Liver (tissue), 9 donors: Measurements from ENCODE around the gene PKN2. TPM values are rescaled to one million over a fixed set of nuclear protein-coding genes. Genes with fewer than 3 reads are reported as not detected.

Experiments used
- DNase-seq: peaks from one replicate; pipeline ENCODE4 v3.0.0-alpha.2; 2017; ENCODE audit warnings: low spot score
- H3K27ac ChIP-seq, 2 donors: one replicate each; pipeline ENCODE4 v1.7.0; 2013; ENCODE audit warnings: inconsistent platforms in 2 of 2, low read length in 2 of 2, control low read depth in 1 of 2, low read depth in 1 of 2, mild to moderate bottlenecking in 1 of 2
- H3K27me3 ChIP-seq, 4 donors: one replicate each; pipeline versions ENCODE4 v1.6.1 to v1.7.0; 2013; ENCODE audit warnings: low read length in 3 of 4, inconsistent platforms in 1 of 4, mild to moderate bottlenecking in 1 of 4, moderate library complexity in 1 of 4; ENCODE audit not compliant: control insufficient read depth in 4 of 4, insufficient read depth in 4 of 4
- H3K36me3 ChIP-seq, 4 donors: one replicate each; pipeline versions ENCODE4 v1.6.1 to v1.7.0; 2013; ENCODE audit warnings: low read length in 3 of 4, mild to moderate bottlenecking in 3 of 4, low read depth in 1 of 4, moderate library complexity in 1 of 4; ENCODE audit not compliant: control insufficient read depth in 4 of 4, insufficient read depth in 3 of 4
- H3K4me1 ChIP-seq, 4 donors: one replicate each; pipeline versions ENCODE4 v1.6.1 to v1.7.0; 2013; ENCODE audit warnings: low read length in 3 of 4, mild to moderate bottlenecking in 3 of 4, moderate library complexity in 1 of 4; ENCODE audit not compliant: control insufficient read depth in 4 of 4, insufficient read depth in 4 of 4
- H3K4me3 ChIP-seq, 3 donors: one replicate each; pipeline versions ENCODE4 v1.6.1 to v1.7.0; 2013; ENCODE audit warnings: low read length in 3 of 3, control low read depth in 1 of 3, low read depth in 1 of 3, mild to moderate bottlenecking in 1 of 3
- H3K9ac ChIP-seq, 2 donors: one replicate each; pipeline ENCODE4 v1.7.0; 2013; ENCODE audit warnings: low read length in 2 of 2, mild to moderate bottlenecking in 2 of 2, moderate library complexity in 2 of 2, control low read depth in 1 of 2, low read depth in 1 of 2
- H3K9me3 ChIP-seq, 4 donors: one replicate each; pipeline versions ENCODE4 v1.6.1 to v1.7.0; 2013; ENCODE audit warnings: low read length in 3 of 4; ENCODE audit not compliant: control insufficient read depth in 4 of 4
- EGR1 ChIP-seq, 2 donors: IDR thresholded peaks; 2 replicates each; pipeline ENCODE4 v1.6.1; 2016 to 2018; ENCODE audit warnings: antibody characterized with exemption in 2 of 2, low read depth in 2 of 2
- FOXA1 ChIP-seq: IDR thresholded peaks from 2 replicates; pipeline ENCODE4 v1.6.1; 2016; ENCODE audit warnings: antibody characterized with exemption
- FOXA2 ChIP-seq: IDR thresholded peaks from 2 replicates; pipeline ENCODE4 v1.6.1; 2016; ENCODE audit warnings: antibody characterized with exemption
- GABPA ChIP-seq, 2 donors: IDR thresholded peaks in 1 of 2; conservative IDR thresholded peaks in 1 of 2; 2 replicates each; pipeline ENCODE4 v1.6.1; 2016; ENCODE audit warnings: antibody characterized with exemption in 2 of 2, mild to moderate bottlenecking in 1 of 2, moderate library complexity in 1 of 2
- HNF4A ChIP-seq, 2 donors: conservative IDR thresholded peaks; 2 replicates each; pipeline ENCODE4 v1.6.1; 2016; ENCODE audit warnings: antibody characterized with exemption in 2 of 2, mild to moderate bottlenecking in 2 of 2
- HNF4G ChIP-seq: IDR thresholded peaks from 2 replicates; pipeline ENCODE4 v1.6.1; 2016; ENCODE audit warnings: antibody characterized with exemption
- JUND ChIP-seq, 2 donors: IDR thresholded peaks; 2 replicates each; pipeline ENCODE4 v1.6.1; 2016; ENCODE audit warnings: antibody characterized with exemption in 2 of 2
- NR2F2 ChIP-seq: IDR thresholded peaks from 2 replicates; pipeline ENCODE4 v1.6.1; 2016; ENCODE audit warnings: antibody characterized with exemption
- RAD21 ChIP-seq, 2 donors: IDR thresholded peaks; 2 replicates each; pipeline ENCODE4 v1.6.1; 2016; ENCODE audit warnings: antibody characterized with exemption in 2 of 2, mild to moderate bottlenecking in 2 of 2
- RXRA ChIP-seq, 2 donors: IDR thresholded peaks; 2 replicates each; pipeline ENCODE4 v1.6.1; 2017 to 2018; ENCODE audit warnings: antibody characterized with exemption in 2 of 2, mild to moderate bottlenecking in 1 of 2
- SP1 ChIP-seq: IDR thresholded peaks from 2 replicates; pipeline ENCODE4 v1.6.1; 2018; ENCODE audit warnings: antibody characterized with exemption, mild to moderate bottlenecking
- TAF1 ChIP-seq: conservative IDR thresholded peaks from 2 replicates; pipeline ENCODE4 v1.6.1; 2016; ENCODE audit warnings: antibody characterized with exemption, mild to moderate bottlenecking
- YY1 ChIP-seq: IDR thresholded peaks from 2 replicates; pipeline ENCODE4 v1.6.1; 2016; ENCODE audit warnings: antibody characterized with exemption, mild to moderate bottlenecking
- WGBS: extraction: QIAGEN DNeasy Blood & Tissue Kit; methylation state at CpG from one replicate; pipeline ENCODE4 v1.1.7; 2013; 5-methylcytosine and 5-hydroxymethylcytosine counted together
- polyA plus RNA-seq, 2 donors: library from polyadenylated mRNA; stranded (reverse) in 1 of 2; unstranded in 1 of 2; fragments of 200-250 nt in 1 of 2; fragments of >200 nt in 1 of 2; fragmentation: Nextera tagmentation in 1 of 2; extraction: Ambion mirVana in 1 of 2; gene quantifications; one replicate each; pipeline versions ENCODE4 v1.2.1 to v1.2.3, GENCODE V29; 2013 to 2015
- total RNA-seq, 2 donors: library from RNA; depleted of rRNA; stranded (reverse); fragments of >200 nt; gene quantifications; one replicate each; pipeline ENCODE4 v1.2.3, GENCODE V29; 2014
- TF ChIP-seq, protein P1 (sequence below): IDR thresholded peaks from 2 replicates; pipeline ENCODE4 v1.6.1; 2016; ENCODE audit warnings: antibody characterized with exemption
- TF ChIP-seq, protein P2 (sequence below): IDR thresholded peaks from 2 replicates; pipeline ENCODE4 v1.6.1; 2016; ENCODE audit warnings: antibody characterized with exemption
- TF ChIP-seq, protein P3 (sequence below): fragments of 150-350 bp; IDR thresholded peaks from 2 replicates; pipeline ENCODE4 v1.5.1; 2017; ENCODE audit warnings: improper control_type of control experiment, low read depth, low read length; ENCODE audit not compliant: missing input control
- TF ChIP-seq, protein P4 (sequence below): IDR thresholded peaks from 2 replicates; pipeline ENCODE4 v1.6.1; 2016; ENCODE audit warnings: antibody characterized with exemption
- TF ChIP-seq, protein P5 (sequence below): IDR thresholded peaks from 2 replicates; pipeline ENCODE4 v1.6.1; 2016; ENCODE audit warnings: antibody characterized with exemption, mild to moderate bottlenecking
- donor health status: healthy.
- donor health status: healthy.
- donor health status: healthy.
- donor health status: healthy.
- donor health status: healthy.

PKN2 gene
- total and polyA plus RNA-seq, 4 donors = 4.4 to 20.7 (median 13.3) TPM

DNA sequence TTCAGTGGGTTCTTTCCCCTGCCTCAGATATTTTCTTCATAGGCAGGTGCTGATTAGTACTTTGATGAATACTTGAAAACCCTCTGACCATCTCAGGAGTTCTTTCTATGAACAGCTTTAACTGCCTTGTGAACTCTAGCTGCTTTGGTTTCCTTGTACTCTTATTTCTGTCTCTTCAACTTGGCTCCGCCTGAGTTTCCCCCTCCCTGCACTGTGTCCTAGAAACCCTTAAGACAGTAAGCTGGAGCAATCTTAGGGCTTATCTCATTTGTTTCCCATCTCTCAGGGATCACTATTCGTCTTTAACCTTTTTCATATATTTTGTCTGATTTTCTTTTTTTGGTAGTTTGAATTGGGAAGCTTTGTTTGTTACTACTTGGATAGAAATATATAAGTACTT lies 99.1 kb downstream of the PKN2 start:
- H3K9me3 ChIP-seq = no peaks in the 10 kb centered on the region
- peaks cover 3 to 11% (median 6%) of the 10 kb centered on the region in 4 donors for H3K36me3 ChIP-seq
- no peaks in the 10 kb centered on the region for H3K27me3 ChIP-seq
- H3K27ac ChIP-seq = no peak overlapping the region
- TF ChIP-seq, protein P1, sequence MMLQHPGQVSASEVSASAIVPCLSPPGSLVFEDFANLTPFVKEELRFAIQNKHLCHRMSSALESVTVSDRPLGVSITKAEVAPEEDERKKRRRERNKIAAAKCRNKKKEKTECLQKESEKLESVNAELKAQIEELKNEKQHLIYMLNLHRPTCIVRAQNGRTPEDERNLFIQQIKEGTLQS = no peak
- TF ChIP-seq TAF1 = no peak
- no peak for TF ChIP-seq RAD21 (IDR thresholded peaks at IDR 0.05)
- no peak overlapping the region for H3K4me3 ChIP-seq
- DNase-seq = no peak
- H3K4me1 ChIP-seq = no peaks in the 10 kb centered on the region
- WGBS = 94% methylated on average over 2 of the region's 2 CpGs
- no peak overlapping the region for H3K9ac ChIP-seq

DNA sequence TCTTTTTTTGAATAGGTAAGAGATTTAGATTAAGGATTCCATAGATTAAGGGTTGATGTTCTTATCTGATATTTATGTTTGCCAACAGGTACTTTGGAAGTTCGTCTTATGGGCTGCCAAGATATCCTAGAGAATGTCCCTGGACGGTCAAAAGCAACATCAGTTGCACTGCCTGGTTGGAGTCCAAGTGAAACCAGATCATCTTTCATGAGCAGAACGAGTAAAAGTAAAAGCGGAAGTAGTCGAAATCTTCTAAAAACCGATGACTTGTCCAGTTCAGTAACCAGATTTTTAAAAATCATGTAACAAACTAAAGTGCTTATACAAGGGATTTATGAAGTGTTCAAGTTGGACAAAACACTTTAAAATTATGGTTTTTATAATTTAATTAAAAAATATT lies 100.5 kb downstream of the PKN2 start:
- Histone ChIP-seq H3K27ac (no peak overlapping the region), H3K27me3 (no peaks in the 10 kb centered on the region), H3K4me1 (no peaks in the 10 kb centered on the region), H3K9me3 (no peaks in the 10 kb centered on the region), H3K4me3 (no peak overlapping the region), H3K36me3 (peaks cover 3 to 15% (median 6%) of the 10 kb centered on the region in 4 donors), H3K9ac (no peak overlapping the region)
- TF ChIP-seq HNF4G (no peak), TAF1 (no peak)
- TF ChIP-seq, protein P2, sequence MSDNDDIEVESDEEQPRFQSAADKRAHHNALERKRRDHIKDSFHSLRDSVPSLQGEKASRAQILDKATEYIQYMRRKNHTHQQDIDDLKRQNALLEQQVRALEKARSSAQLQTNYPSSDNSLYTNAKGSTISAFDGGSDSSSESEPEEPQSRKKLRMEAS = no peak
- 93% methylated on average over 6 of the region's 6 CpGs for WGBS
- no peak for DNase-seq

DNA sequence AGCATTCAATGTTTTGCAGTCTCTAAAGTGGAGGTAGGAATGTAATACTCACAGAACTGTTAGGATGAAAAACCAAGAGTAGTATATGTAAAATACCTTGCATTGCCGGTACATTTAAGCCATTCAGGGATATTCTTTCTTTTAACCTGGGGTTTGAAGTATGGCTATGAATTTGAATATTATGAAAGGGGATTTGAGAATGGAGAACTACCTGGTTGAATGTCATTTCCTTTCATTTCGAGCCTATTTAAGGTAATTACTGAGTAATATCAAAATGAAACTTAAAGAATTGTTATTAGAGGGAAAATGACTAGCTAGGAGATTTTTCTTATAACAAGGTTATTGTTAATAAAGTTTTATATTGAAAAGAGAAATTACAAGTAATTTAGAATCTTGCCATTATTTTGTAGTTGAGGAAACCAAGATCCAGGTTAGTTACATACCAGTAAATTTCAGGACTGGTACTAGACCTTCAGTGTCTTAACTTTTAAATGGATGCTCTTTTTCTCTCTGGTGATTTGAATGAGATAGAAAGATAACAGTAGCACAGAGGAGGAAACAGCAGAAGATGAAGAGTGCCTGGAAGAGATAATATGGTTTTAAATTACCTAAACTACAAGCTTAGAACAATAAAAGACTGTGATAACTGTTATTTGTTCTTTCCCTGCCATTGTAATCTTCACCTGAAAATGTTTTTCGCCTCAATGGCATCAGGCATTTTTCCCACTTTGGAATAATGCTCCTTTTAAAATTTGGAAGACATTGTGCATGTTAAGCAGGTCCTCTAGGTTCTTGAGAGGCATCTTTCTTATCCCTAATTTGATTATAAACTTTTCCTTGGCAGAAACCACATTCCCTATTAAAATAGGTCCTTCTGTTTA lies 103.2 kb downstream of the PKN2 start:
- TF ChIP-seq, protein P1 = no peak
- TF ChIP-seq JUND (IDR thresholded peaks at IDR 0.05) (no peak), HNF4A (conservative IDR thresholded peaks at IDR 0.05) (no peak), TAF1 (no peak), FOXA1 (no peak), GABPA (IDR thresholded peaks at IDR 0.05 in 1 of 2, conservative IDR thresholded peaks at IDR 0.05 in 1 of 2) (no peak), NR2F2 (no peak), HNF4G (no peak), EGR1 (IDR thresholded peaks at IDR 0.05; ENCODE audit: low read depth in 2 of 2) (no peak), FOXA2 (no peak), YY1 (no peak), RXRA (IDR thresholded peaks at IDR 0.05) (no peak), RAD21 (IDR thresholded peaks at IDR 0.05) (no peak), SP1 (no peak)
- TF ChIP-seq, protein P3, sequence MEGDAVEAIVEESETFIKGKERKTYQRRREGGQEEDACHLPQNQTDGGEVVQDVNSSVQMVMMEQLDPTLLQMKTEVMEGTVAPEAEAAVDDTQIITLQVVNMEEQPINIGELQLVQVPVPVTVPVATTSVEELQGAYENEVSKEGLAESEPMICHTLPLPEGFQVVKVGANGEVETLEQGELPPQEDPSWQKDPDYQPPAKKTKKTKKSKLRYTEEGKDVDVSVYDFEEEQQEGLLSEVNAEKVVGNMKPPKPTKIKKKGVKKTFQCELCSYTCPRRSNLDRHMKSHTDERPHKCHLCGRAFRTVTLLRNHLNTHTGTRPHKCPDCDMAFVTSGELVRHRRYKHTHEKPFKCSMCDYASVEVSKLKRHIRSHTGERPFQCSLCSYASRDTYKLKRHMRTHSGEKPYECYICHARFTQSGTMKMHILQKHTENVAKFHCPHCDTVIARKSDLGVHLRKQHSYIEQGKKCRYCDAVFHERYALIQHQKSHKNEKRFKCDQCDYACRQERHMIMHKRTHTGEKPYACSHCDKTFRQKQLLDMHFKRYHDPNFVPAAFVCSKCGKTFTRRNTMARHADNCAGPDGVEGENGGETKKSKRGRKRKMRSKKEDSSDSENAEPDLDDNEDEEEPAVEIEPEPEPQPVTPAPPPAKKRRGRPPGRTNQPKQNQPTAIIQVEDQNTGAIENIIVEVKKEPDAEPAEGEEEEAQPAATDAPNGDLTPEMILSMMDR = no peak
- TF ChIP-seq, protein P4, sequence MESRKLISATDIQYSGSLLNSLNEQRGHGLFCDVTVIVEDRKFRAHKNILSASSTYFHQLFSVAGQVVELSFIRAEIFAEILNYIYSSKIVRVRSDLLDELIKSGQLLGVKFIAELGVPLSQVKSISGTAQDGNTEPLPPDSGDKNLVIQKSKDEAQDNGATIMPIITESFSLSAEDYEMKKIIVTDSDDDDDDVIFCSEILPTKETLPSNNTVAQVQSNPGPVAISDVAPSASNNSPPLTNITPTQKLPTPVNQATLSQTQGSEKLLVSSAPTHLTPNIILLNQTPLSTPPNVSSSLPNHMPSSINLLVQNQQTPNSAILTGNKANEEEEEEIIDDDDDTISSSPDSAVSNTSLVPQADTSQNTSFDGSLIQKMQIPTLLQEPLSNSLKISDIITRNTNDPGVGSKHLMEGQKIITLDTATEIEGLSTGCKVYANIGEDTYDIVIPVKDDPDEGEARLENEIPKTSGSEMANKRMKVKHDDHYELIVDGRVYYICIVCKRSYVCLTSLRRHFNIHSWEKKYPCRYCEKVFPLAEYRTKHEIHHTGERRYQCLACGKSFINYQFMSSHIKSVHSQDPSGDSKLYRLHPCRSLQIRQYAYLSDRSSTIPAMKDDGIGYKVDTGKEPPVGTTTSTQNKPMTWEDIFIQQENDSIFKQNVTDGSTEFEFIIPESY = no peak
- TF ChIP-seq, protein P2 = no peak
- TF ChIP-seq, protein P5, sequence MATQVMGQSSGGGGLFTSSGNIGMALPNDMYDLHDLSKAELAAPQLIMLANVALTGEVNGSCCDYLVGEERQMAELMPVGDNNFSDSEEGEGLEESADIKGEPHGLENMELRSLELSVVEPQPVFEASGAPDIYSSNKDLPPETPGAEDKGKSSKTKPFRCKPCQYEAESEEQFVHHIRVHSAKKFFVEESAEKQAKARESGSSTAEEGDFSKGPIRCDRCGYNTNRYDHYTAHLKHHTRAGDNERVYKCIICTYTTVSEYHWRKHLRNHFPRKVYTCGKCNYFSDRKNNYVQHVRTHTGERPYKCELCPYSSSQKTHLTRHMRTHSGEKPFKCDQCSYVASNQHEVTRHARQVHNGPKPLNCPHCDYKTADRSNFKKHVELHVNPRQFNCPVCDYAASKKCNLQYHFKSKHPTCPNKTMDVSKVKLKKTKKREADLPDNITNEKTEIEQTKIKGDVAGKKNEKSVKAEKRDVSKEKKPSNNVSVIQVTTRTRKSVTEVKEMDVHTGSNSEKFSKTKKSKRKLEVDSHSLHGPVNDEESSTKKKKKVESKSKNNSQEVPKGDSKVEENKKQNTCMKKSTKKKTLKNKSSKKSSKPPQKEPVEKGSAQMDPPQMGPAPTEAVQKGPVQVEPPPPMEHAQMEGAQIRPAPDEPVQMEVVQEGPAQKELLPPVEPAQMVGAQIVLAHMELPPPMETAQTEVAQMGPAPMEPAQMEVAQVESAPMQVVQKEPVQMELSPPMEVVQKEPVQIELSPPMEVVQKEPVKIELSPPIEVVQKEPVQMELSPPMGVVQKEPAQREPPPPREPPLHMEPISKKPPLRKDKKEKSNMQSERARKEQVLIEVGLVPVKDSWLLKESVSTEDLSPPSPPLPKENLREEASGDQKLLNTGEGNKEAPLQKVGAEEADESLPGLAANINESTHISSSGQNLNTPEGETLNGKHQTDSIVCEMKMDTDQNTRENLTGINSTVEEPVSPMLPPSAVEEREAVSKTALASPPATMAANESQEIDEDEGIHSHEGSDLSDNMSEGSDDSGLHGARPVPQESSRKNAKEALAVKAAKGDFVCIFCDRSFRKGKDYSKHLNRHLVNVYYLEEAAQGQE = no peak
- Histone ChIP-seq H3K9me3 (no peaks in the 10 kb centered on the region), H3K9ac (no peak overlapping the region), H3K4me3 (no peak overlapping the region), H3K27ac (no peak overlapping the region), H3K4me1 (no peaks in the 10 kb centered on the region), H3K36me3 (peaks cover 5 to 22% (median 13%) of the 10 kb centered on the region in 4 donors), H3K27me3 (no peaks in the 10 kb centered on the region)
- WGBS = 95% methylated on average over 3 of the region's 3 CpGs
- DNase-seq = no peak
